Stimulated activated CD8-positive, alpha-beta memory T cell treated with anti-CD3 and anti-CD28 coated beads, Interleukin-15, amount 100 ng/mL, for 48 hours (primary cell): Measurements from ENCODE around the gene CHCHD4.
A peak's percentile ranks its signal among the peaks of the same experiment; 100 is the strongest.
"Not testable (repeated sequence)": the region's sequence is repeated elsewhere in the genome, so short reads cannot be mapped to it uniquely, and the experiment has no call there.

Source experiments
- DNase-seq, 2 donors: peaks; one replicate each; pipeline ENCODE4 v3.0.0-alpha.2; 2020; ENCODE audit warnings: low read depth in 2 of 2

CHCHD4 gene

GRCh38 chr3:14135581-14135980, 10.9 kb upstream of the CHCHD4 start:
- no peak for DNase-seq

- no peak for DNase-seq
Measured at GRCh38 chr3:14134291-14134690, 9.6 kb upstream of the CHCHD4 start.

GRCh38 chr3:14133876-14134275, 9.2 kb upstream of the CHCHD4 start:
- no peak for DNase-seq

- DNase-seq: no peak
Measured at GRCh38 chr3:14133188-14133800, 8.6 kb upstream of the CHCHD4 start.

- DNase-seq: no peak
Measured at GRCh38 chr3:14132689-14133088, 8.0 kb upstream of the CHCHD4 start.

GRCh38 chr3:14132120-14132519, 7.5 kb upstream of the CHCHD4 start:
- no peak for DNase-seq

GRCh38 chr3:14131134-14131533, 6.5 kb upstream of the CHCHD4 start:
- DNase-seq: no peak

GRCh38 chr3:14130707-14131106, 6.0 kb upstream of the CHCHD4 start:
- DNase-seq: no peak

GRCh38 chr3:14130230-14130629, 5.6 kb upstream of the CHCHD4 start:
- no peak for DNase-seq

- no peak for DNase-seq
Measured at GRCh38 chr3:14129296-14129695, 4.6 kb upstream of the CHCHD4 start.

- no peak for DNase-seq
Measured at GRCh38 chr3:14128724-14129123, 4.1 kb upstream of the CHCHD4 start.

- DNase-seq: no peak
Measured at GRCh38 chr3:14127516-14128161, 3.0 kb upstream of the CHCHD4 start.

GRCh38 chr3:14126887-14127505, 2.3 kb upstream of the CHCHD4 start:
- no peak for DNase-seq

GRCh38 chr3:14126017-14126886, 1.6 kb upstream of the CHCHD4 start:
- no peak for DNase-seq

GRCh38 chr3:14125193-14126016, 735 bp upstream of the CHCHD4 start:
- peak; percentile 45 to 59 for DNase-seq

GRCh38 chr3:14124223-14124614, 451 bp downstream of the CHCHD4 start:
- peak; percentile 54 for DNase-seq

- DNase-seq: no peak
Measured at GRCh38 chr3:14123308-14124222, 1.1 kb downstream of the CHCHD4 start.

- DNase-seq: no peak
Measured at GRCh38 chr3:14122301-14122700, 2.4 kb downstream of the CHCHD4 start.

GRCh38 chr3:14121859-14122258, 2.8 kb downstream of the CHCHD4 start:
- DNase-seq: no peak

GRCh38 chr3:14120921-14121448, 3.7 kb downstream of the CHCHD4 start:
- DNase-seq: not testable (repeated sequence)
